ENCODE measurements around the gene FADS1. TPM values are rescaled to one million over a fixed set of nuclear protein-coding genes. Genes with fewer than 3 reads are reported as not detected.

The FADS1 gene
- total RNA-seq, 4 donors from 2014 or later = 4.9 to 9.9 (median 6.7) TPM

GRCh38 chr11:61791737-61792309 is 25.0 kb downstream of the FADS1 start:
- Histone ChIP-seq H3K36me3 (peaks cover 0 to 36% (median 0%) of the 10 kb centered on the region in 3 donors), H3K27me3 (no peaks in the 10 kb centered on the region), H3K27ac (peak overlapping the region; percentile 91 to 95 (median 93)), H3K4me3 (peak overlapping the region; percentile 65 to 87 (median 80)), H3K4me1 (peaks cover 0 to 18% (median 3%) of the 10 kb centered on the region in 4 donors), H3K9me3 (no peaks in the 10 kb centered on the region)
- TF ChIP-seq, protein P1, sequence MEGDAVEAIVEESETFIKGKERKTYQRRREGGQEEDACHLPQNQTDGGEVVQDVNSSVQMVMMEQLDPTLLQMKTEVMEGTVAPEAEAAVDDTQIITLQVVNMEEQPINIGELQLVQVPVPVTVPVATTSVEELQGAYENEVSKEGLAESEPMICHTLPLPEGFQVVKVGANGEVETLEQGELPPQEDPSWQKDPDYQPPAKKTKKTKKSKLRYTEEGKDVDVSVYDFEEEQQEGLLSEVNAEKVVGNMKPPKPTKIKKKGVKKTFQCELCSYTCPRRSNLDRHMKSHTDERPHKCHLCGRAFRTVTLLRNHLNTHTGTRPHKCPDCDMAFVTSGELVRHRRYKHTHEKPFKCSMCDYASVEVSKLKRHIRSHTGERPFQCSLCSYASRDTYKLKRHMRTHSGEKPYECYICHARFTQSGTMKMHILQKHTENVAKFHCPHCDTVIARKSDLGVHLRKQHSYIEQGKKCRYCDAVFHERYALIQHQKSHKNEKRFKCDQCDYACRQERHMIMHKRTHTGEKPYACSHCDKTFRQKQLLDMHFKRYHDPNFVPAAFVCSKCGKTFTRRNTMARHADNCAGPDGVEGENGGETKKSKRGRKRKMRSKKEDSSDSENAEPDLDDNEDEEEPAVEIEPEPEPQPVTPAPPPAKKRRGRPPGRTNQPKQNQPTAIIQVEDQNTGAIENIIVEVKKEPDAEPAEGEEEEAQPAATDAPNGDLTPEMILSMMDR (IDR thresholded peaks at IDR 0.05) = peak in 1 of 6 experiments; percentile 11
- no peak for TF ChIP-seq POLR2A (IDR thresholded peaks at IDR 0.05)
- peak in 2 of 3 donors; percentile 35 to 72 for DNase-seq

DNA sequence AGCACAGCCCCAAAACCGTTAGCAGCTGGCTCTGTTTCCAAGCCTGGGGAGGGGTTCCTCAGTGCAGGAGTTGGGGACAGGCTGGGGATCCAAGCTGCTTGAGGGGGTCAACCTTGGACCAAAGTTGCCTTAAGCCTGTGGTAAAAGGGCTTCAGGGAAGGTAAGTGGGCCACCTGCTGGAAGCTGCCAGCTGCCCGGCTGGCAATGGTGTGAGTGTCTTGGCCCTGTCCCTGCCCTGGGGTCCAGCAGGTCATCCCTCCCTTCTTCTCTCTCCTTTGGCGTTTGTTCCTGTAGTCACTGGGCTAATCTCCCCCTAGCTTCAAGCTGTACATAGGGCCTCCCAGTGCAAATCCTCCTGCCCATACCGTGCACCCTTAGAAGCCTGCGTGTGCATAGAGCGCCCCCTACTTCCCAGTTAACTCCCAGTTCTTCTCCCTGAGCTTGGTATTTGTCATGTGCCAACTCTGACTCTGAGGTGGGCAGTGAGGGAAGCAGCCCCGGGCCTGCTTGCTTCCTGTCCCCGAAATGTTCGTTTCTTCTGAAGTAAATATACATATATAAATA is 28.8 kb downstream of the FADS1 start:
- peaks cover 0 to 8% (median 0%) of the 10 kb centered on the region in 4 donors for H3K4me1 ChIP-seq
- TF ChIP-seq POLR2A (IDR thresholded peaks at IDR 0.05) = no peak
- TF ChIP-seq, protein P1 (IDR thresholded peaks at IDR 0.05) = peak in 4 of 6 experiments; percentile 23 to 66 (median 61)
- H3K4me3 ChIP-seq = no peak overlapping the region
- no peaks in the 10 kb centered on the region for H3K27me3 ChIP-seq
- peaks cover 0 to 72% (median 0%) of the 10 kb centered on the region in 3 donors for H3K36me3 ChIP-seq
- peak in 1 of 3 donors; percentile 60 for DNase-seq
- H3K9me3 ChIP-seq = no peaks in the 10 kb centered on the region
- H3K27ac ChIP-seq = no peak overlapping the region

DNA sequence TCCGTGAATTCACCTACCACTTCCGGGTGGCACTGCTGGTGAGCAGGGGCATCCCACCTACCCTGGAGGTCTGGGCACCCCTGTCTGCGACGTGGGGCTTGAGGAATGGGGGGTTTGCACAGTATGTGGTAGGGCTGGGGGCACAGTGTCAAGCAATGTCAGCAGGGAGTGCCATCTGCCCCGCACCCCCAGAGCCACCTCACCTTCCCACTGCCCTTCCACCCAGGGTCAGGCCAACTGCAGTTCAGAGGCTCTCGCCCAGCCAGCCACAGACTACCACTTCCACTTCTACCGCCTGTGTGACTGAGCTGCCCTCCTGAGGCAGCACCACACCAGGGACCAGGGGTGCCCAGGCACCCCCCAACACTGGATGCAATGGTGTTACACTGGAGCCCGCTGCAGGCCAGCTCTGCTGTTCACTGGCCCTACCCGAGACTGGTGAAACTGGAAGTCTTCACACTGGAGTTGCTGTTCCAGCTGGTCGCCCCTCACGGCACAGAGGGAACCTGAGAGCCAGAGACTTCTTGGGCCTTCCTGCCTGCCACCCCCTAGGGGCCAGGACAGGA is 30.9 kb downstream of the FADS1 start:
- H3K27me3 ChIP-seq = no peaks in the 10 kb centered on the region
- peaks cover 0 to 82% (median 0%) of the 10 kb centered on the region in 3 donors for H3K36me3 ChIP-seq
- no peak overlapping the region for H3K27ac ChIP-seq
- TF ChIP-seq, protein P1 (IDR thresholded peaks at IDR 0.05) = no peak
- TF ChIP-seq POLR2A (IDR thresholded peaks at IDR 0.05) = no peak
- H3K4me1 ChIP-seq = no peaks in the 10 kb centered on the region
- DNase-seq = no peak
- no peaks in the 10 kb centered on the region for H3K9me3 ChIP-seq
- no peak overlapping the region for H3K4me3 ChIP-seq

DNA sequence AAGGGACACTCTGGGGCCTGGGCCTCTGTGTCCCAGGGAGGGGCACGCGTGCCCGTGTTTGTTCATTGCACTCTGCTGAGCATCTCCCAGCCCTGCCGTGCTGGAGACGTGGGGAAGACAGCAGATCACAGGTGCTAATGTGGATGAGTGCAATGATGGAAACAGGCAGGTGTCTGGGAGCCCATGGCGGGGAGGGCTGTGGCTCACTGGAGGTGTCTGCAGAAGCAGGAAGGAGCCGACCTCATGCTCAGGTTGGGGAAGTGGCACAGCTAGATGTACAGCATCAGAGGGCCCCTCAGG is 32.3 kb downstream of the FADS1 start:
- Histone ChIP-seq H3K9me3 (no peaks in the 10 kb centered on the region), H3K27ac (no peak overlapping the region), H3K27me3 (no peaks in the 10 kb centered on the region), H3K4me3 (no peak overlapping the region), H3K4me1 (no peaks in the 10 kb centered on the region), H3K36me3 (peaks cover 0 to 81% (median 0%) of the 10 kb centered on the region in 3 donors)
- no peak for DNase-seq
- TF ChIP-seq, protein P1 (IDR thresholded peaks at IDR 0.05) = no peak
- TF ChIP-seq POLR2A (IDR thresholded peaks at IDR 0.05) = no peak

DNA sequence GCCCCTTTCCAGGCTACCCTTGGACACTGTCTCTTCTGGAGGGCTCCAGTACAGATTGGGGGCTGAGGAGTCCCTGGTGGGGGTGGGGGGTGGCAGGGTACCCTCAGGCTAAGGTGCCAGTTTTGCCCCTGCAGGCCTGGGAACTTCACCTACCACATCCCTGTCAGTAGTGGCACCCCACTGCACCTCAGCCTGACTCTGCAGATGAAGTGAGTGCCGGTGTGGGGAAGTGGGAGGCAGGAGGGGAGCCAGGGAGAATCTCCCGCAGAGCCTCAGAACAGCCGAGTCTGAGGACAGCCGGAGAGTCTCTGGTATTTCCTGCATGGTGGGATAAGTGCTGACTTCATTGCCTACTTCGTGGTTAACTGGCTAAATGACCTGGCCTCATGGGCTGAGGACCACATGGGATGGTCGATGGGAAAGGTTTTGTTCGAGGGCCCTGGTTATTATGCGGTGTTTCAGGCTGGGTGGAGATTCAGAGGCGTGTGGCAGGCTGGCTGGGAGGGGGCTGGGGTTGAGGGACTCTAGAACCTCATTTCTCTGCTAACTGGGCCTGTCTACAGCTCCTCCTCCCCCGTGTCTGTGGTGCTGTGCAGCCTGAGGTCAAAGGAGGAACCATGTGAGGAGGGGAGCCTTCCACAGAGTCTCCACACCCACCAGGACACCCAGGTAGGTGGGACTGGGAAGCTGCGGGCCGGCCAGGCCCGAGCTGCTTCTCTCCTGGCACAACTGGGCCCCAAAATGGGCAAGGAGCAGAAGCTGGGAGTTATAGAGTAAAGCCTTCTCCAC is 32.9 kb downstream of the FADS1 start:
- no peak overlapping the region for H3K4me3 ChIP-seq
- peaks cover 0 to 81% (median 0%) of the 10 kb centered on the region in 3 donors for H3K36me3 ChIP-seq
- no peaks in the 10 kb centered on the region for H3K27me3 ChIP-seq
- no peaks in the 10 kb centered on the region for H3K9me3 ChIP-seq
- DNase-seq = no peak
- TF ChIP-seq POLR2A (IDR thresholded peaks at IDR 0.05) = no peak
- TF ChIP-seq, protein P1 (IDR thresholded peaks at IDR 0.05) = no peak
- H3K4me1 ChIP-seq = no peaks in the 10 kb centered on the region
- H3K27ac ChIP-seq = no peak overlapping the region

Measured in Peyer's patch (tissue), 4 donors.